GM21367 (cell line): ENCODE data around the gene ZNF524.

ENCODE experiments used
- ATAC-seq: cut with Tn5 transposase; IDR thresholded peaks from one replicate; pipeline ENCODE4 v1.9.1; 2021; ENCODE audit not compliant: unreplicated experiment

Gene ZNF524

GRCh38 chr19:55652311-55653128 is 52.4 kb downstream of the ZNF524 start:
- ATAC-seq: no peak
